Measurements from ENCODE around the gene TCEA3. TPM values are rescaled to one million over a fixed set of nuclear protein-coding genes. Genes with fewer than 3 reads are reported as not detected.

TCEA3 gene
- total RNA-seq, 4 donors from 2014 or later = 34.1 to 93.1 (median 43.2) TPM

DNA sequence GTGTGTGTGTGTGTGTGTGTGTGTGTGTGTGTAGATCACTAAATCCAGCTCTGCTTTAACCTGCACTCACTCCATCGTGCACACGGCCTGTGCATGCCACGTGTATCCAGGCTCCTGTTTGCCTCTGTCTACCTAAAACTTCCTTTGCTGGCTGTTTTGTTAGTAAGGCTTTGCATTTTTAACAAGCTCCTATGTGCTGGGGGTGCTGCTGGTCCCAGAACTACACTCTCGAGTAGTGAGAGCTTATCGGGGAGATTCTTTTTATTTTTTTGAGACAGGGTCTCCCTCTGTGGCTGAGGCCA is 596 bp upstream of the TCEA3 start:
- WGBS = 30% methylated on average over 5 of the region's 5 CpGs
- Histone ChIP-seq H3K4me1 (peaks cover 45% of the 10 kb centered on the region), H3K27ac (peak overlapping the region; percentile 85), H3K9me3 (no peaks in the 10 kb centered on the region), H3K36me3 (peaks cover 9% of the 10 kb centered on the region), H3K4me3 (peak overlapping the region; percentile 66), H3K27me3 (no peaks in the 10 kb centered on the region)
- TF ChIP-seq EP300 (IDR thresholded peaks at IDR 0.05) (no peak), POLR2AphosphoS5 (IDR thresholded peaks at IDR 0.05) (no peak), POLR2A (IDR thresholded peaks at IDR 0.05) (no peak)
- TF ChIP-seq, protein P1, sequence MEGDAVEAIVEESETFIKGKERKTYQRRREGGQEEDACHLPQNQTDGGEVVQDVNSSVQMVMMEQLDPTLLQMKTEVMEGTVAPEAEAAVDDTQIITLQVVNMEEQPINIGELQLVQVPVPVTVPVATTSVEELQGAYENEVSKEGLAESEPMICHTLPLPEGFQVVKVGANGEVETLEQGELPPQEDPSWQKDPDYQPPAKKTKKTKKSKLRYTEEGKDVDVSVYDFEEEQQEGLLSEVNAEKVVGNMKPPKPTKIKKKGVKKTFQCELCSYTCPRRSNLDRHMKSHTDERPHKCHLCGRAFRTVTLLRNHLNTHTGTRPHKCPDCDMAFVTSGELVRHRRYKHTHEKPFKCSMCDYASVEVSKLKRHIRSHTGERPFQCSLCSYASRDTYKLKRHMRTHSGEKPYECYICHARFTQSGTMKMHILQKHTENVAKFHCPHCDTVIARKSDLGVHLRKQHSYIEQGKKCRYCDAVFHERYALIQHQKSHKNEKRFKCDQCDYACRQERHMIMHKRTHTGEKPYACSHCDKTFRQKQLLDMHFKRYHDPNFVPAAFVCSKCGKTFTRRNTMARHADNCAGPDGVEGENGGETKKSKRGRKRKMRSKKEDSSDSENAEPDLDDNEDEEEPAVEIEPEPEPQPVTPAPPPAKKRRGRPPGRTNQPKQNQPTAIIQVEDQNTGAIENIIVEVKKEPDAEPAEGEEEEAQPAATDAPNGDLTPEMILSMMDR (IDR thresholded peaks at IDR 0.05) = no peak
- no peak for DNase-seq (ENCODE audit: low spot score in 2 of 2)

DNA sequence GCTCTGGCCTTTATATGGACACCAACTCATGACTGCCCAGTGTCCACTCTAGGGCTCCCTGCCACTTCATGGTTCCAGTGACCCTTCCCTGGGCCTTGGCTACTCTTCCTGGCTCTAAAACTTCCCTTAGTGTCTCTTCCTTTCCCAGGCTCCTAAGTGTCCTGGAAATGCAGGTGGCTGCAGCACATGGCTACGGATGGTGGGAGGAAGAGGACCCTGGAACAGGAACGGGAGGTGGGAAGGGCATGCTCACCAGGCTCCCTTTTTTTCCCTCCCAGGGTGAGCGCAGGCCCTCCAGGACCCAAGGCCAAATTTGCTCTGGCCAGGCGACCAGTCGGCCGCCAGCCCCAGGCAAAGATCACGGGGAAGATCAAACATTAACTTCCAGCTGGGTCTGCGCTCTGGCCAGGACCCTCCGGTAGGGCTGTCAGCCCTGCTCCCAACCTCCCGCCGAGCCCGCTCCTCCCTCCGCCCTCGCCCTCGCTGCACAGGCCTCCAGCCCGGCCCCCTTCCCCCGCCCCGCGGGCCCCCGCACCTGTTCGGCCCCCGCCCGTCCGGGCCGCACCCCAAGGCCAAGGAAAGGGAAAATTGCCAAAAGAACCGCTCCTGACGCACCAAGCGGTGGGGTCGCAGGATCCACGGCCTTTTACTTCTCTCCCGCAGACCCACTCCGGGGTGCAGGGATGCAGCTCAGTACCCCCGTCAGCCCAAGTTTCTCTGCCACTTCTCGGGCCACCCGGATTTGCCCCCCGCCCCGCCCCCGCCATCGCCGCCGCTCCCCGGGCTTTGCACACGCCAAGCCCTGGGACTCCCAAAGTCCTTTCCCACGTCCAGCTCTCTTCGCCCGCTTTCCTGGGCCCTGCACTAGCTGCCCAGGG is 894 bp downstream of the TCEA3 start:
- Histone ChIP-seq H3K27ac (peak overlapping the region; percentile 85), H3K36me3 (no peaks in the 10 kb centered on the region), H3K9me3 (no peaks in the 10 kb centered on the region), H3K4me1 (peaks cover 45% of the 10 kb centered on the region), H3K27me3 (no peaks in the 10 kb centered on the region), H3K4me3 (peak overlapping the region; percentile 66)
- 16% methylated on average over 4 of the region's 46 CpGs for whole genome bisulfite sequencing
- TF ChIP-seq, protein P1 (IDR thresholded peaks at IDR 0.05) = no peak
- TF ChIP-seq POLR2AphosphoS5 (IDR thresholded peaks at IDR 0.05) = no peak
- no peak for TF ChIP-seq EP300 (IDR thresholded peaks at IDR 0.05)
- TF ChIP-seq POLR2A (IDR thresholded peaks at IDR 0.05) = no peak
- DNase-seq (ENCODE audit: low spot score in 2 of 2) = no peak

DNA sequence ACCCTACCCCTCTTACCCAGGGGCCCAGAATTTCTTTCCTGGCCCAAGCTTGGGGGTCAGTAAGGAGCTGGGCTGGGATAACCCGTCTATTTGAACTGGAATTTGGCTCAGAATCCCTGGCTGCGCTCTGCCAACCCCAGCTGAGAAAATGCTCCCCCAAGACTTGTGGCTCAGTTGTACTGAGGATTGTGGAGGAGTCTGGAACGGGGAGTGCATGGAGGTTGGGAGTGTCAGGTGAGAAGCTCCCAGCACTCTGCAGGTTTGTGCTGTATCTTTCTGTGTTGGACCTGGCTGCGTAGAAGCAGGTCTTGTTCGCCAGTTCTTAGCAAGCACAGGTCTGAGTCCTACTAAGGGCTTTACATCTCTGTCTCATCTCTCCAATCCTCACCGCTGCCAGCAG is 1.6 kb downstream of the TCEA3 start:
- no peaks in the 10 kb centered on the region for H3K9me3 ChIP-seq
- peaks cover 47% of the 10 kb centered on the region for H3K4me1 ChIP-seq
- H3K4me3 ChIP-seq = peak overlapping the region; percentile 66
- H3K27ac ChIP-seq = peak overlapping the region; percentile 85
- TF ChIP-seq EP300 (IDR thresholded peaks at IDR 0.05) (no peak), POLR2AphosphoS5 (IDR thresholded peaks at IDR 0.05) (no peak), POLR2A (IDR thresholded peaks at IDR 0.05) (no peak)
- TF ChIP-seq, protein P1 (IDR thresholded peaks at IDR 0.05) = no peak
- no peaks in the 10 kb centered on the region for H3K27me3 ChIP-seq
- no peak for DNase-seq (ENCODE audit: low spot score in 2 of 2)
- no peaks in the 10 kb centered on the region for H3K36me3 ChIP-seq
- WGBS = 37% methylated on average over 6 of the region's 6 CpGs

DNA sequence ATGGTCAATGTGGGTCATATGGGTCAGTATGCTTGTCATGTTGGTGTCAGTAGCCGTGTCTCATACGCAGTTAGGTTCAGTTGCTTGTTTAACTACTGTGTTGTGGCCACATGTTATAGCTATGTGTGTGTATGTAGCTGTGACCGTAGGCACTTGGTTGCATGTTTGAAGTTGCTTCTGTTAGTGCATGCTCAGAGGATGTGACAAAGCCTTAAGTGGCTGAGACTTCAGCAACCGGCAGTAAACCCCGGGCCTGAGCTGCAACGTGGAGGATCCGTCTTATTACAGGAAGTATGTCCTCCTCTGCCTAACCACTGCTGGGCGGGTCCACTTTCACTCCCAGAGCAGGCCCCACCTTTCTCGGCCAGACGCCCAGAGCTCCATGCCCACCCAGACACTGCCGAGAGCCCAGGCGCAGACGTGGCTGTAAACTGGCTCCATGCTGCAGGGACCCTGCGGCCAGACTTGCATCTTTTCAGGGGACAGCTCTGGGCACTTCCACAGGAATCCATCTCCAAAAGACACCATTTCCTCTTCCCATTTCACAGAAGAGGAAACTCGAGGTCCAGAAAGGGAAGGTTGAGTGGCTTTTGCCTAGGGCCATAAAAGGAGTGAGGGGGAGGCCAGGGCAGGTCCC is 2.2 kb downstream of the TCEA3 start:
- WGBS = 17% methylated on average over 10 of the region's 15 CpGs
- Histone ChIP-seq H3K9me3 (no peaks in the 10 kb centered on the region), H3K27ac (peak overlapping the region; percentile 85), H3K36me3 (no peaks in the 10 kb centered on the region), H3K4me1 (peaks cover 53% of the 10 kb centered on the region), H3K4me3 (peak overlapping the region; percentile 17), H3K27me3 (no peaks in the 10 kb centered on the region)
- no peak for TF ChIP-seq EP300 (IDR thresholded peaks at IDR 0.05)
- TF ChIP-seq, protein P1 (IDR thresholded peaks at IDR 0.05) = no peak
- TF ChIP-seq POLR2AphosphoS5 (IDR thresholded peaks at IDR 0.05) = no peak
- TF ChIP-seq POLR2A (IDR thresholded peaks at IDR 0.05) = no peak
- peak in 1 of 2 donors; percentile 89 for DNase-seq (ENCODE audit: low spot score in 2 of 2)

DNA sequence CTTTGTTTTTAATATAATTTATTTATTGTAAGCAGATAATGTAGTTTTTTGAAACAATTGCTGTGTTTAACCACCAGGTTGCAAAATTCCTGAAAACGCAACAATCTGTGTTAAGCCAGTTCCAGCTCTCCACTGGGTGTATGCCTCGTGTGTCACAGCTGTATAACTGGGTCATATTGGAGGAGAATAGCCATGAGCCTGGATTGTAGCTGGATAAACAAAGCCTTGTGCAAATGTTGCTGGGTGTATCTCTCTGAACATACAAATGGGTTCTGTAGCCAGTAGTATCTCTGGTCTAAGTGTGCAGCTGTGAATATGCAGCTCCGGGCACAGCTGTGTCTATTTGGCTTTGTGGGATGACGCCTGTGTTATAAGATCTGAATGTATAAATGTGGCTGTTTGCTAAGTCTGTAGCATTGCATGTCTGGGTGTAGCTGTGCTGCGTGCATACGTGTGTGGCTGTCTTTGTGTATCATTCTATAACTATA is 2.8 kb downstream of the TCEA3 start:
- Histone ChIP-seq H3K36me3 (peaks cover 3% of the 10 kb centered on the region), H3K27me3 (no peaks in the 10 kb centered on the region), H3K4me1 (peaks cover 54% of the 10 kb centered on the region), H3K9me3 (no peaks in the 10 kb centered on the region), H3K4me3 (peak overlapping the region; percentile 17), H3K27ac (peak overlapping the region; percentile 85)
- TF ChIP-seq EP300 (IDR thresholded peaks at IDR 0.05) = no peak
- TF ChIP-seq, protein P1 (IDR thresholded peaks at IDR 0.05) = peak in 1 of 2 donors; percentile 21
- TF ChIP-seq POLR2AphosphoS5 (IDR thresholded peaks at IDR 0.05) = peak in 2 of 3 donors; percentile 25 to 53
- TF ChIP-seq POLR2A (IDR thresholded peaks at IDR 0.05) = no peak
- 20% methylated on average over 3 of the region's 6 CpGs for WGBS
- DNase-seq (ENCODE audit: low spot score in 2 of 2) = no peak

All from suprapubic skin (tissue), 4 donors.